HUES6 (cell line): Measurements from ENCODE around the gene MCTP1.

Experiments used
- H3K27ac ChIP-seq: 2 replicates; pipeline ENCODE4 v1.7.0; 2013; ENCODE audit warnings: low read depth, mild to moderate bottlenecking, low read length, inconsistent platforms
- H3K27me3 ChIP-seq: 2 replicates; pipeline ENCODE4 v1.6.1; 2013; ENCODE audit warnings: low read length; ENCODE audit not compliant: control insufficient read depth, insufficient read depth
- H3K36me3 ChIP-seq: 2 replicates; pipeline ENCODE4 v1.6.1; 2013; ENCODE audit warnings: low read length; ENCODE audit not compliant: control insufficient read depth, insufficient read depth
- H3K4me1 ChIP-seq: 2 replicates; pipeline ENCODE4 v1.6.1; 2013; ENCODE audit warnings: low read length; ENCODE audit not compliant: control insufficient read depth, insufficient read depth
- H3K4me3 ChIP-seq: 2 replicates; pipeline ENCODE4 v1.5.1; 2013; ENCODE audit warnings: low read depth, low read length
- H3K9ac ChIP-seq: one replicate; pipeline ENCODE4 v1.6.1; 2013; ENCODE audit warnings: mild to moderate bottlenecking, low read length
- H3K9me3 ChIP-seq: 2 replicates; pipeline ENCODE4 v1.6.1; 2013; ENCODE audit warnings: low read depth, low read length; ENCODE audit not compliant: control insufficient read depth, insufficient read depth

MCTP1 gene

GRCh38 chr5:95251185-95251584 lies 33.7 kb downstream of the MCTP1 start:
- Histone ChIP-seq H3K9ac (no peak overlapping the region), H3K27ac (no peak overlapping the region), H3K9me3 (no peaks in the 10 kb centered on the region), H3K4me1 (no peaks in the 10 kb centered on the region), H3K4me3 (no peak overlapping the region), H3K36me3 (no peaks in the 10 kb centered on the region), H3K27me3 (no peaks in the 10 kb centered on the region)

GRCh38 chr5:95244479-95244878 lies 40.4 kb downstream of the MCTP1 start:
- no peak overlapping the region for H3K27ac ChIP-seq
- no peaks in the 10 kb centered on the region for H3K36me3 ChIP-seq
- no peaks in the 10 kb centered on the region for H3K27me3 ChIP-seq
- H3K9ac ChIP-seq, result no peak overlapping the region
- H3K9me3 ChIP-seq, result no peaks in the 10 kb centered on the region
- H3K4me3 ChIP-seq, result no peak overlapping the region
- H3K4me1 ChIP-seq, result no peaks in the 10 kb centered on the region

GRCh38 chr5:95241635-95242034 lies 43.3 kb downstream of the MCTP1 start:
- no peak overlapping the region for H3K9ac ChIP-seq
- no peaks in the 10 kb centered on the region for H3K4me1 ChIP-seq
- no peak overlapping the region for H3K4me3 ChIP-seq
- H3K9me3 ChIP-seq, result no peaks in the 10 kb centered on the region
- no peaks in the 10 kb centered on the region for H3K36me3 ChIP-seq
- no peak overlapping the region for H3K27ac ChIP-seq
- H3K27me3 ChIP-seq, result no peaks in the 10 kb centered on the region

- Histone ChIP-seq H3K27me3 (no peaks in the 10 kb centered on the region), H3K9ac (no peak overlapping the region), H3K4me3 (no peak overlapping the region), H3K36me3 (no peaks in the 10 kb centered on the region), H3K9me3 (no peaks in the 10 kb centered on the region), H3K27ac (no peak overlapping the region), H3K4me1 (no peaks in the 10 kb centered on the region)
Observed at GRCh38 chr5:95241161-95241560, 43.7 kb downstream of the MCTP1 start.

DNA sequence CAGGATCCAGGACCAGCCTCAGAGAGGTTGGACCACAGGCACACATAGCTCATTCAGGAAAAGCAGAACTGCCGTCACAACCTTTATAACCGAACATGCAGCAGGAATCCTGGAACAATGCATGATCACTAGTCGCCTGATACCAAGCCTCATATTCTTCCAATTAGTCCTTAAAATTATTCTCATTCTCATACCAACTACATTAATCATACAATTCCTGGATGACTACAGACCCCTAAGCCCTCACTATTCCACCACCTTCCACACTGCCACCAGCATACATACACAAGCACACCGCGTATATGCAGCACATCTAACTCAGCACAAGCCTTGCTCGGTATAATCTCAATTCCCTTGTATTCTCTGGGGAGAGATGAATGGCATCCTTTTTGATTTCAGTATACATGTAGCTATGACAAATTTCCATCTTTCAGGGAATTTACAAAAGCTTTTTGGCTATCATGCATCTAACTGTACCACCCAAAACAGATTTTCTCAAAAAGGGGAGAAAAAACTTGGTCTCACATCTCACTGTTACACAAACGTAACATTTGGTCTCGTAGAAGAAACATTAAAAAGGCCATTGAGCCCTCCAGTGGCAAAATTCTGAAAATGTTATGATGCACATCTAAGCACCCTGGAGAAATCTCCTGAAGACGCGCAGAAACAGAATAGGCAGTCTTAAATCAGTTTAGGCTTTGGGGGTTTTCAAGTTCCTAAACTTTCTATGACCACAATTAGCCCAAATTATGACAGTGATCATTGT lies 46.2 kb downstream of the MCTP1 start:
- Histone ChIP-seq H3K27ac (no peak overlapping the region), H3K9ac (no peak overlapping the region), H3K9me3 (no peaks in the 10 kb centered on the region), H3K4me1 (no peaks in the 10 kb centered on the region), H3K36me3 (no peaks in the 10 kb centered on the region), H3K27me3 (no peaks in the 10 kb centered on the region), H3K4me3 (no peak overlapping the region)

- H3K4me1 ChIP-seq, result no peaks in the 10 kb centered on the region
- H3K27me3 ChIP-seq, result no peaks in the 10 kb centered on the region
- no peaks in the 10 kb centered on the region for H3K36me3 ChIP-seq
- no peak overlapping the region for H3K4me3 ChIP-seq
- H3K9ac ChIP-seq, result no peak overlapping the region
- H3K27ac ChIP-seq, result no peak overlapping the region
- no peaks in the 10 kb centered on the region for H3K9me3 ChIP-seq
Observed at GRCh38 chr5:95237324-95237723, 47.6 kb downstream of the MCTP1 start.

- Histone ChIP-seq H3K4me3 (no peak overlapping the region), H3K27ac (no peak overlapping the region), H3K27me3 (no peaks in the 10 kb centered on the region), H3K9me3 (no peaks in the 10 kb centered on the region), H3K9ac (no peak overlapping the region), H3K36me3 (no peaks in the 10 kb centered on the region), H3K4me1 (no peaks in the 10 kb centered on the region)
Observed at GRCh38 chr5:95235439-95235982, 49.4 kb downstream of the MCTP1 start.

DNA sequence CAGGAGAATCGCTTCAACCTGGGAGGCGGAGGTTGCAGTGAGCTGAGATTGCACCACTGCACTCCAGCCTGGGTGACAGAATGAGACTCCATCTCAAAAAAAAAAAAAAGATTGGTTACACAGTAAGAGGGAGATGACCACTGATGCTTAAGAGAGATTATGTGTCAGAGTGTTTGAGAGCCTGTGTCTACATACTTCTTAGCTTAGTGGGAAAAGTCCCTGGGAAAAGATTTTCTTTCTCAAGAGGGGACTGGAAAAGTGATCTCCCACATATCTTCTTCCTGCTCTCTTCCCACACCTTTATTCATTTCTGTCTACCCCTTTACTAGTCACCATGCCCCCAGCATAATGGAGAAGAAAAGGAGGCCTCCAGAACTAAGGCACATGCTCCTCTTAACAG lies 55.2 kb downstream of the MCTP1 start:
- Histone ChIP-seq H3K27ac (no peak overlapping the region), H3K4me3 (no peak overlapping the region), H3K9ac (no peak overlapping the region), H3K9me3 (no peaks in the 10 kb centered on the region), H3K27me3 (no peaks in the 10 kb centered on the region), H3K36me3 (no peaks in the 10 kb centered on the region), H3K4me1 (no peaks in the 10 kb centered on the region)

DNA sequence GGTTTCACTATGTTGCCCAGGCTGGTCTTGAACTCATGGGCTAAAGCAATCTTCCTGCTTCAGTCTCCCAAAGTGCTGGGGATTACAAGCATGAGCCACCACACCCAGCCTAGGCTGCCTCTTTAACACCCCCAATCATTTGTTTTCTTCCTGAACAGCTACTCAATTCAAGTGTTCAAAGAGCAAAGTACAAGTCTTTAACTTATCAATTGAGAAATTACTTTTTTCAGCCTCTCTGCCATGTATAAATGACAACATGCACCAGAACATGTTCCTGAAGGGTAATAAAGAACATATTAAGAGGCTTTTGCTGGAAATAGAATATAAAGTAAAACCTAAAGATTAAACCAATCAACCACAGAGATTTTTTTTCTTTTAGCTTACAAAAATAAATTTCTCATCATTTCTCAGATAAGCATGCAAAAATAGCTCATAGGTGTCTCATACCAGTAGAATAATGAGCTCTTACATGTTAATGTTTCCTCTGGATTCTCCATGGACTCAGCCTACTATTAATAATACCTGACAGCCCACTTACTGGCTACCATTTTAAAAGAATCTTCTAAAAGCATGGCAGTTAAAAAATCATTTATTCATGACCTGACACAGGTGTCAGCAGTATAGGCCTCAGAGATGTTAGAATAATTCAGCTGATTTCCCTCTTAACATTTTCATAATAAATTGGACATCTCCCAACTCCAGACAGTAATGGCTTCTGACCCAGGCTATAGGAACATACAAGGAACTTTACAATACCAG lies 60.0 kb downstream of the MCTP1 start:
- Histone ChIP-seq H3K4me1 (0 out of 2 replicates have a peak, but pooled peaks cover under 1% of the 10 kb centered on the region), H3K27ac (no peak overlapping the region), H3K9ac (no peak overlapping the region), H3K36me3 (no peaks in the 10 kb centered on the region), H3K9me3 (no peaks in the 10 kb centered on the region), H3K27me3 (no peaks in the 10 kb centered on the region), H3K4me3 (no peak overlapping the region)

GRCh38 chr5:95223566-95224258 lies 61.2 kb downstream of the MCTP1 start:
- no peaks in the 10 kb centered on the region for H3K36me3 ChIP-seq

DNA sequence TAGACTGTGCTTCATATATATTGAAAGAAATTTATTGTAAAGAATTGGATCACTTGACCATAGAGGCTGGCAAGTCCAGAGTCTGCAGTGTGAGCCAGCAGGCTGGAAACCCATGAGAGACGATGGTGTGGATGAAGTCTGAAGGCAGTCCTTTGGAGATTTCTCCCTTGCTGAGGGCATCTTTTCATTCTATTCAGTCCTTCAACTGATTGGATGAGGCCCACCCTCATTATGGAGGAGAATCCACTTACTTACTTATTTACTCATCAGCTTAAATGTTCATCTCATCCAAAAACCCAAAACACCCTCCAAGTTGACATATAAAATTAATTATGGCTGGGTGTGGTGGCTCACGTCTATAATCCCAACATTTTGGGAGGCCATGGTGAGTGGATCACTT lies 62.1 kb downstream of the MCTP1 start:
- H3K27ac ChIP-seq, result no peak overlapping the region
- H3K9ac ChIP-seq, result no peak overlapping the region
- H3K9me3 ChIP-seq, result no peaks in the 10 kb centered on the region
- no peaks in the 10 kb centered on the region for H3K36me3 ChIP-seq
- no peaks in the 10 kb centered on the region for H3K27me3 ChIP-seq
- H3K4me1 ChIP-seq, result peaks cover 6% of the 10 kb centered on the region; the same call in 1 of the 2 replicates
- no peak overlapping the region for H3K4me3 ChIP-seq

More at GRCh38 chr5:95223566-95224258, 61.2 kb downstream of the MCTP1 start:
- Histone ChIP-seq H3K27ac (no peak overlapping the region), H3K9ac (no peak overlapping the region), H3K27me3 (no peaks in the 10 kb centered on the region), H3K9me3 (no peaks in the 10 kb centered on the region), H3K4me3 (no peak overlapping the region), H3K4me1 (peaks cover 6% of the 10 kb centered on the region; the same call in 1 of the 2 replicates)
